Epithelial cell of esophagus (primary cell): Measurements from ENCODE around the gene SSNA1.

Experiments used
- DNase-seq: peaks from one replicate; pipeline ENCODE4 v3.0.0; 2010; ENCODE audit warnings: low read depth
- H3K4me3 ChIP-seq: 2 replicates; pipeline ENCODE4 v1.5.1; 2011; ENCODE audit warnings: mild to moderate bottlenecking, low read length, control low read depth
- TF ChIP-seq, protein P1 (sequence below): IDR thresholded peaks from 2 replicates; pipeline ENCODE4 v1.5.1; 2011; ENCODE audit warnings: low read depth, mild to moderate bottlenecking, low read length, control low read depth, inconsistent platforms; ENCODE audit not compliant: insufficient read depth; ENCODE audit errors: missing control alignments

Gene SSNA1

DNA sequence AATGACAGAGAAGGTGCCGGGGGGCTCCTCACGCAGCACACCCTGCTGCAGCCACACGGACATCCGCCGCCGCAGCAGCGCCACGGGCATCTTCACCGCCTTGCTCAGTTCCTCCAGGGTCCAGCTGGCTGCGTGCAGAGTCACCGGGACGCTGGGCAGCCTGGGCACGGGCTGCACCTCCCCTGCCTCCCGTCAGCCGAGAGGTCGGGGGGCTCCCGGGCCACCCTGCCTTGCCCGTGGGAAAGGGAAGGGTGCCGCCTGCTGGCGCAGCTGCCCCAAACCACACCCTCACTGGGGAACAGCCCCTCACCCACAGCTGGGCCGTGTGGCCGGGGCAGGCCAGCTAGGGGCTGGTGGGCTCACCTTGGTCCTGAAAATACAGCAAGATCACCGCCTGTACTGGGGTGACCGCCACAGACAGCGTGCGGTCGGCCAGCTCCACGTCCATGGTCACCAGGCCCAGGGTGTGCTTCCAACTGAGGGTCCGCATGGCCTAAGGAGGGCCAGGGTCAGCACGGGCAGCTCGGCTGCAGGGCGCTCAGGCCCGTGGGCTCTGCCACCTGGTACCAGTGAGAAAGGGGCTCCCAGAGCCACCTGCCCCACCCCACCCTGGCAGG lies 13.0 kb upstream of the SSNA1 start:
- TF ChIP-seq, protein P1, sequence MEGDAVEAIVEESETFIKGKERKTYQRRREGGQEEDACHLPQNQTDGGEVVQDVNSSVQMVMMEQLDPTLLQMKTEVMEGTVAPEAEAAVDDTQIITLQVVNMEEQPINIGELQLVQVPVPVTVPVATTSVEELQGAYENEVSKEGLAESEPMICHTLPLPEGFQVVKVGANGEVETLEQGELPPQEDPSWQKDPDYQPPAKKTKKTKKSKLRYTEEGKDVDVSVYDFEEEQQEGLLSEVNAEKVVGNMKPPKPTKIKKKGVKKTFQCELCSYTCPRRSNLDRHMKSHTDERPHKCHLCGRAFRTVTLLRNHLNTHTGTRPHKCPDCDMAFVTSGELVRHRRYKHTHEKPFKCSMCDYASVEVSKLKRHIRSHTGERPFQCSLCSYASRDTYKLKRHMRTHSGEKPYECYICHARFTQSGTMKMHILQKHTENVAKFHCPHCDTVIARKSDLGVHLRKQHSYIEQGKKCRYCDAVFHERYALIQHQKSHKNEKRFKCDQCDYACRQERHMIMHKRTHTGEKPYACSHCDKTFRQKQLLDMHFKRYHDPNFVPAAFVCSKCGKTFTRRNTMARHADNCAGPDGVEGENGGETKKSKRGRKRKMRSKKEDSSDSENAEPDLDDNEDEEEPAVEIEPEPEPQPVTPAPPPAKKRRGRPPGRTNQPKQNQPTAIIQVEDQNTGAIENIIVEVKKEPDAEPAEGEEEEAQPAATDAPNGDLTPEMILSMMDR, result no peak
- no peak overlapping the region for H3K4me3 ChIP-seq
- no peak for DNase-seq

DNA sequence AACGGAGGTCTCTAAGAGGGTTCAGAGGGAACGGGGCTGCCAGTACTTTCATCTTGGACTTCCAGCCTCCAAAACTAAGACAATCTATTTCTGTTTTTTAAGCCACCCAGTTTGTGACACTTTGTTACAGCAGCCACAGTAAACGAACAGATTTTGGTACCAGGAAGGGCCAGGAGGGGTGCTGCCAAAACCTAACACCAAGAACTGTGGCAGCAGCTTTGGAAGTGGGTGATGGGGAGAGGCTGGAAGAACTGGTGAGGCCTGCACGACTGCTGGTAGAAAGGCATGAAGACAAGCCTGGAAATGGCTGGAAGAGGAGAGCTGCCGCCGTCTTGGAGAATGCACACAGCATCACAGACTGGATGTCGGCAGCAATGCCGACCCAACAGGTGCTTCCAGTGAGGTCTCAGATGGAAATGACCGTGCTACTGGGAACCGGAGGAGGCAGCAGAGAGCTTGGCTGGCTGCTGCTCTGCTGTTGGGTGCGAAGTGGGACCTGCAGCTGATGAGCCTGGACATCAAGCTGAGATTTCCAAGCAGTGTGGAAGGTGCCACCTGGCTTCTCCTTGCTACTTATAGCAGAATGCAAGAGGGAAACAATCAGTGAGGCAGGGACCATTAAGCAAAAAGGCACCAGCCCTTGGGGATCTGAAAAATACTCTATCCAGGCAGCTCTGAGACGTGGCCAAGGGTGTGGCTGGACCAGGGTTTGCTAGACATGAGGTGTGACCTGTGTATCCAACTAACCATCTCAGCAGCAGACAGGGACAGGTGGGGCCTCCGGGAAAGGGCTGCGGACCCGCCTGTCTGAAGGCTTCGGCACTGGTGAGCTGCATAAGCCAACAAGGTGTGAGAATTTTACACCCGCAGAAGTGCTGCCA lies 11.9 kb upstream of the SSNA1 start:
- no peak overlapping the region for H3K4me3 ChIP-seq
- peak; percentile 68 for DNase-seq
- TF ChIP-seq, protein P1, result peak; percentile 82

DNA sequence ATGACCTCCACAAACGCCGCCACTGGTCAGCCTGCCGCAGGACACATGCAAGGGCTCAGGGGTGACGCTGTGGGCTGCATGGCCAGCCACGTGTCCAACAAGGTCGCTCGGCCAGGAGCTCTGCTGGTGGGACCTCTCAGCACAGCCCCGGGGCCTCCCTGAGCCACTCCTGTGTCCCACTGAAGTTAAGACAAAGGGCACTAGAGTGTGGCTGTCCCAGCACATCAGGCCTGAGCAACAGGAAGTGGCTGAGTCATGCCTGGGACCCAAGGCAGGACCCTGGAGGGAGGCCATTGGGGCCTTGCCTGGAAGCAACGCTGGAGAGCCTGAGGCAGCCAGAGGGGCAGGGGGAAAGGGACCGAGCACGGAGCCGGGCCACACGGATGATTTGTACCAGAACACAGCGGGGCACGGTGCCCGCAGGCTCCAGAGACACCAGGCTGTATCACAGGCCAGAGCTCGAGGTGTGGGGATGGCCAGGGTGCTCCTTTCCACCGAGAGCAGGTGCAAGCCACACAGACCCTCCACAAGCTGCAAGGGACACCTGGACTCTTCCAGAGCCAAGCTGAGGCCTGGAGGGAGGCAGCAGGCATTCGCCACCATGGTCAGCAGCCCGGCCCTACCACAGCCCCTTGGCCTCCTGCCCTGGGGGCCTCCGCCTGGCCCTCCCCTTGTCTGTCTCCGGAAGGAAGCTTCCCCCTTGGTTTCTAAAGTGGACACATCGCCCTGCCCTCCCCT lies 10.1 kb upstream of the SSNA1 start:
- no peak for DNase-seq
- no peak overlapping the region for H3K4me3 ChIP-seq
- TF ChIP-seq, protein P1, result no peak

DNA sequence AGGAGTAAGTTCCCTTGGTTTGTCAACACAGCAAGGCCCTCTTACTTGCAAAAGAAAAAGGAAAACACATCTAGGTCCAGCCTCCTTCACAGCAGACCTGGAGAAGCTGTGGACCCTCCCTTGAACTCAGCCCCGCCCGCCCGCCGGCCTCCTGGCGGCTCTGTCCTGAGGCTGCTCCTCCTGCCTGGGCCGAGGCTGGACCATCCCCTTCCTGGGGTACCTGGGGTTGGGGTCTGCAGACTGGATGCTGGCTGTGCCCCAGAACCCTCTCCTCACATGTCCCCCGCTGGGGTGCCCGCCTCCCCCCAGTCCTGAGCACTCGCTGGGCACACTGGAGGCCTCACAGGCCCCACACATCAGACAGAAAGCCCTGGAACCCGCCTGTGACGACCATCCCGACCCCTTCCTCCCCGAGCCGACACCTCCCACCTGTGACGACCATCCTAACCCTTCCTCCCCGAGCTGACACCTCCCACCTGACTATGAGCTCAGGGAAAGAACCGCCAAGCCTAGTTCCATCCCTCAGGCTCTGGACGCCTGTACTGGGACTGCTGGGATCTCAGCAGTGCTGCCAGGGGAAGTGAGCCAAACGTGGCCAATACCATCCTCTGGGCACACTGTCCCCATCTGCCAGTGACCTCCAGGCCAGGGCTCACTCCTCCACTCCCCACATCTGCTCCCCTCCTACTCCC lies 9.4 kb upstream of the SSNA1 start:
- TF ChIP-seq, protein P1, result no peak
- DNase-seq, result no peak
- H3K4me3 ChIP-seq, result no peak overlapping the region

DNA sequence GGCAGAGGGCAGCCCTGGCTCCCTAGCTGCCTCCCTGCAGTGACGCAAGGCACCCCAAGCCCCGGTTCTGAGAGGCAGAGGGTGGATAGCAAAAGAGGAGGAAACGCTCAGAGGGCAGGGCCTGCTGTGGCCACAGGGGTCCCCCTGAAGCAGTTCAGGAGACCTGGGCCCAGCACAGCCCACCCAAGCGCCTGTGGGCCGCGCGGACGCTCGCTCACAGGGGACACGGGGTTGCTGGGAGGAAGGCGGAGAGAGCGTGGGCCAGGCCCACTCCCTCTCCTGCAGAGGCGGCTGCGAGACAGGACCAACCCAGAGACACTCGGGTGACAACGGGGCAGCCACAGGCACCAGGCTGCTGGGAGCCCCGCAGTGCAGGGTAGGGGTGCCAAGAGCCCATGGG lies 8.7 kb upstream of the SSNA1 start:
- H3K4me3 ChIP-seq, result no peak overlapping the region
- TF ChIP-seq, protein P1, result no peak
- no peak for DNase-seq

DNA sequence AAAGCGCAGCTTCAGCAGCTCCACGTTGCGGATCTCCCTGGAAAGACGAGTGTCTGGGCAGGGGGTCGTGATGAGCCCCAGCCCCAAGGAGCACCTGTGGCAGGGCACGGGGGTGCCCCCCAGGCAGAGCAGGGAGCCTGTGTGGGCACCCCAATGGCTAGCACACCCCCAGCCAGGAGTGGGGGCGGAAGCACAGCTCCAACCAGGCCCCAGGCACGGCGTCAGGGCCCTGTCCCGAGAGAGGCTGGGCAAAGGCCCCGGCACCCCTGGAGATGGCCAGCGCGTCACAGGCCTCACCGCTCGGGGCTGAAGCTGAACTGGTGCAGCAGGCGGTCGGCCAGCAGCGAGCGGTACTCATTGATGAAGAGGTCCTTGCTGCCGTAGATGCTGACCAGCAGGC lies 8.0 kb upstream of the SSNA1 start:
- no peak for DNase-seq
- H3K4me3 ChIP-seq, result no peak overlapping the region
- TF ChIP-seq, protein P1, result no peak
